ENCODE data around the gene KRTAP5-2.
"Not testable (repeated sequence)": the region's sequence is repeated elsewhere in the genome, so short reads cannot be mapped to it uniquely, and the experiment has no call there.

Gene KRTAP5-2, protein sequence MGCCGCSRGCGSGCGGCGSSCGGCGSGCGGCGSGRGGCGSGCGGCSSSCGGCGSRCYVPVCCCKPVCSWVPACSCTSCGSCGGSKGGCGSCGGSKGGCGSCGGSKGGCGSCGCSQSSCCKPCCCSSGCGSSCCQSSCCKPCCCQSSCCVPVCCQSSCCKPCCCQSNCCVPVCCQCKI

DNA sequence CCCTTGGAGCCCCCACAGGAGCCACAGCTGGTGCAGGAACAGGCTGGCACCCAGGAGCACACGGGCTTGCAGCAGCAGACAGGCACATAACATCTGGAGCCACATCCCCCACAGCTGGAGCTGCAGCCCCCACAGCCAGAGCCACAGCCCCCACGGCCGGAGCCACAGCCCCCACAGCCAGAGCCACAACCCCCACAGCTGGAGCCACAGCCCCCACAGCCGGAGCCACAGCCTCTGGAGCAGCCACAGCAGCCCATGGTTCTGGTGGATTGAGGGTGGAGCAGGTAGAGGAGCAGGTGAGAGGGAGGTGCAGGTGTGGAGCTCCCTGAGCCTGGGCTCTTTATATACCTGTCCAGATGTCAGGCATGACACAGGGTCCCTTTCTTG, at the start of gene KRTAP5-2:
KRTAP5-2 (minus strand) TSS at position 301 of the 387 bp plus-strand sequence; CDS start at position 257, 44 bp downstream.
- DNase-seq (ENCODE audit: low spot score), result no peak

DNA sequence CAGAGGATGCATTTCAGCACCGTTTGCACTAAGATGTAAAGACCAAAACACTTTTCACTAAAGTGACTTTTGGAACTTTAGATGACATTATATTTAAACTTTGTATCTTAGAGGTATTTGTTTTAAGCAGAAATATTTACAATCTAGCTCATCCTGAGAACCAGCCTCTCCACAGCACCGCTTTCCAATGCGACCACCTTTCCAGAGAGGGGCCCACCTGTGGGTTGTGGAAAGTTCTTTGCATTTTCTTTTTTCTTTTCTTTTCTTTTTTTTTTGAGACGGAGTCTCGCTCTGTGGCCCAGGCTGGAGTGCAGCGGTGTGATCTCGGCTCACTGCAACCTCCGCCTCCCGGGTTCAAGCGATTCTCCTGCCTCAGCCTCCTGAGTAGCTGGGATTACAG, 48.4 kb upstream of the KRTAP5-2 start:
- not testable (repeated sequence) for DNase-seq (ENCODE audit: low spot score)

GRCh38 chr11:1645357-1645821, 47.3 kb upstream of the KRTAP5-2 start:
- DNase-seq (ENCODE audit: low spot score), result no peak

DNA sequence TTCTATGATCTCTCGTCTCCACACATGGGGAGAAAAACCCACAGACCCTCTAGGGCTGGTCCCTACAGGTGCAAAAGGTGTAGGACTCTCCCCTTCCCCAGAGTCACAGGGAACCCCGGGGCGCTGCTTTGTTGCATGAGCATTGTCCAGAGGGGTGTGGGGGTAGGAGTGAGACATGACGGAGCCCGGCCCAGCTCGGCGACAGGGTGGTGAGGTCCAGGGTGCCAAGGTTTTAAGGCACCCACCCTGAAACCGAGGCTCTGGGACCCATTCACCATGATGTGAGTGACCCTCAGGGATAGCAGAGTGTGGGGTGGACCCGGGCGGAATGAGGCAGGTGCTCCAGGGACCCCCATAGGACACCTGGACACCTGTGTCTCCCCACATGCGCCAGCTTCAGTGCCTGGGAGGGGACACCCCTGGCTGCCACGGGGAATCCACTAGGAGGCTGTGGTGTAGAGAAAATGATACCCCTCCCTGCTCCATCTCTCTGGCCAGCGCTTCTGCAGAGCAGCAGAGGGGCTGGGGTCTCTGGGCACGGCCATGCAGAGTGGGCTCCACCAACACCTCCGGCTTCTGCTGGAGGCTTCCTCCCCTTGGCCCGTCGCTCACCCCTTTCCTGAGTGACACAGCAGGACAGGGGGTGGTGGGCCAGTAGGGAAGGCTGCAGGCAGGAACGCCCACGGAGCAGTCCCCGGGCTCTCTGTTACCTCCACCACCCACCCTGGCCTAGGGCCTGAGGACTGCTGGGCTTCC, 46.7 kb upstream of the KRTAP5-2 start:
- no peak for DNase-seq (ENCODE audit: low spot score)

DNA sequence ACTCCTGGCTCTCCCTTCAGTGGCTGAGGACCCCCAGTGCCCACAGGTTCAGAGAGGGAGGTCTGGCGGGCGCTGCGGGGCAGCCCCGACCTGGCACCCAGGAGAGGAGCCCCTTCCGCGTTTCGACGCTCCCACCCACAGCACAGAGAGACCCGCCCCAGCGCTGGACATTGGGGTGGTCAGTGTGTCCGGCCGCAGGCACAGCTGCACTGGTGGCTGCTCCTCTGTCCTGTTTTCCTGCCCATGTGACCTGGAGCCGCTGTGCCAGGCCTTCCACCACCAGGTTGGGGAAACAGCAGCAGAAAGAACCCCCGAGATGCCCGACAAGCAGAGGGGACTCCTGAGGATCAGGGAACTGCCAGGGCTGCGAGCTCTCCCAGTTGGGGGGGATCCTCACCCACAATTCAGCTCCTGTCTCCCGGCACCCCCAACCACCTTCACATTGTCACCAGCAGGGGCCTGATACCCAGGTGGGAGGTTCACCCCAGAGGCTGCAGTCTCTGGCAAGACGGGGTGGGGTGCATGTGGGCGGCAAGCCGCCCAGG, 45.1 kb upstream of the KRTAP5-2 start:
- no peak for DNase-seq (ENCODE audit: low spot score)

GRCh38 chr11:1642288-1643145, 44.4 kb upstream of the KRTAP5-2 start:
- DNase-seq (ENCODE audit: low spot score), result no peak

DNA sequence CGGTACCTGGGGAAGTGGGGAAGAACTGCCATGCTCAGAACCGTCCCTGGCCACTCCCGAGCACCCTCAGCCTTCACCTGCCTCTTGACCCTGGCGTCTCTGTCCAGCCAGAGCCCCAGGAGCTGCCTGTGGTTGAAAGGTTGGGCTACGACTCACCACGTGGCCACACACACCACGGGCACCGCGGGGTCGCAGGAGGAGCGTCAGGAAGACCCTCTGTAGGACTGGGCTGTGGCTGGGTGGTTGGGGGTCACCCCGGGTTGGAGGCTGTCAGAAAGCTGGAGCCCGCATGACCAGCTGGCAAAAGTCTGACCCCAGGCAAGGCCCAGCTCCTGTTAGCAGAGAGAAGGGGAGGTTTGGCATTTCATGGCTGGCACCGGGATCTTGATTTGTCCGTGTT, 43.0 kb upstream of the KRTAP5-2 start:
- no peak for DNase-seq (ENCODE audit: low spot score)

GRCh38 chr11:1640076-1640946, 42.2 kb upstream of the KRTAP5-2 start:
- peak; percentile 26 for DNase-seq (ENCODE audit: low spot score)

GRCh38 chr11:1639666-1640065, 41.6 kb upstream of the KRTAP5-2 start:
- no peak for DNase-seq (ENCODE audit: low spot score)

DNA sequence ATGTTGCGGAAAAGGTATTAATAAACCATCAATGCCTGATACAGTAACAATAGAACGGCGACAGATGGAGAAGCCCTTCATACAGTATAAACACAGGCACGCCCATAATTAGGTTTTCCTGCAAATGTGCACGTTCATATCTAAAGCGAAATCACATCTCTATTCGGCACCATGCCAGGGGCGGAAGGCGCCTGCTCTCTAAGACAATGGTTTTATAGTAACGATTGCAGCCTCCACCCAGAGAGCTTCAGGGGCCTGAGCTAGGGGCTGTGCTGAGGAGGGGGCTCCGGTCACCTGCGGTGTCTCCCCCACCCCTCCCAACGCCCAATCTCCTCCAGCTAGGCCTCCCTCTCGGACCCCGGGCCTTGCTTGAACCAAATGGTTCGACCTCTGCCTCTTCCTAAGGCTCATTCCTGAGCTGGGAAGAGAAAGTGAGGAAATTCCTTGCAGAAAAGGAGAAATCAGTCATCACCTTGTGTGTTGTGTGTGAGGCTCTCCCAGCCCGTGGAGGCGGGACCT, 41.1 kb upstream of the KRTAP5-2 start:
- no peak for DNase-seq (ENCODE audit: low spot score)

DNA sequence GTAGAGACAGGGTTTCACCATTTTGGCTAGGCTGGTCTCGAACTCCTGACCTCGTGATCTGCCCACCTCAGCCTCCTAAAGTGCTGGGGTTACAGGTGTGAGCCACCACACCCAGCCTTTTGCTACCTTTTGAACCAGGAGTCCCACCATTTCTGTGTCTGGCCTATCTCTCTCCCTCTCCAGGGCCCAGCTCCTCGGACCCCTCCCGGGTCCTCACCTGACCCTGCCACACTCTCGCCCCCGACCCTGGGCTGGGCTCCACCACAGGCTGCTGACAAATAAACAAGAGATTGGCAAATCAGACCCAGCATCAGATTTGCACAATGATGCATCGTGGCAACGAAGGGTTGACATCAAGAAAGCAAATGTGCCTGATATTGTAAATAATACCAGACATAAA, 40.2 kb upstream of the KRTAP5-2 start:
- no peak for DNase-seq (ENCODE audit: low spot score)

GRCh38 chr11:1637628-1638027, 39.5 kb upstream of the KRTAP5-2 start:
- no peak for DNase-seq (ENCODE audit: low spot score)

- DNase-seq (ENCODE audit: low spot score), result no peak
These were observed 38.3 kb upstream of the KRTAP5-2 start for GRCh38 chr11:1636291-1636950.

- no peak for DNase-seq (ENCODE audit: low spot score)
These were observed 35.8 kb upstream of the KRTAP5-2 start for GRCh38 chr11:1633864-1634263.

- no peak for DNase-seq (ENCODE audit: low spot score)
These were observed 34.1 kb upstream of the KRTAP5-2 start for GRCh38 chr11:1632053-1632714.

DNA sequence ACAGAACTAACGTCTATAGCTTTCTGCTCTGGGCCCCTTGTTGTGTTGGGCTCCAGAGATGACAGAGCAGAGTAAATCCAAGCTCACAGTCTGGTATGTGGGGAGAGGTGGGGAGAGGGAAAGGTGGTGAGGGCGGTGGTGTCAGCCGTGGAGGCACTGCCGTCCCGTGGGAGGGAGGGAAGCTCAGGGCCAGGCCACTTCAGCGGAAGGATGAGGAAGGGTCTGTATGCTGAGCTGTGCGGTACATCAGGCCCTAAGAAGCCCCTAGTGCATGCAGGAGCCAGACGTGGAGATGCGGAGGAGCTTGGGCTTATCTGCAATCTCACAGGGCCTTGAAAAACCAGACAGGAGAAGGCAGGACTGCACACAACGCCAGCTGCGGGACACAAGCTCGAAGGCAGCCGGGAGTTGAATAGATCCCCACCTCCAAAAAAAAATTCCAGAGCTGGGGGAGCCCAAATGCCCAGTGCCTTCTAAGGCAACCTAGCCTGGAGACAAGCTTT, 33.0 kb upstream of the KRTAP5-2 start:
- DNase-seq (ENCODE audit: low spot score), result no peak

- DNase-seq (ENCODE audit: low spot score), result no peak
These were observed 32.2 kb upstream of the KRTAP5-2 start for GRCh38 chr11:1630271-1630670.

DNA sequence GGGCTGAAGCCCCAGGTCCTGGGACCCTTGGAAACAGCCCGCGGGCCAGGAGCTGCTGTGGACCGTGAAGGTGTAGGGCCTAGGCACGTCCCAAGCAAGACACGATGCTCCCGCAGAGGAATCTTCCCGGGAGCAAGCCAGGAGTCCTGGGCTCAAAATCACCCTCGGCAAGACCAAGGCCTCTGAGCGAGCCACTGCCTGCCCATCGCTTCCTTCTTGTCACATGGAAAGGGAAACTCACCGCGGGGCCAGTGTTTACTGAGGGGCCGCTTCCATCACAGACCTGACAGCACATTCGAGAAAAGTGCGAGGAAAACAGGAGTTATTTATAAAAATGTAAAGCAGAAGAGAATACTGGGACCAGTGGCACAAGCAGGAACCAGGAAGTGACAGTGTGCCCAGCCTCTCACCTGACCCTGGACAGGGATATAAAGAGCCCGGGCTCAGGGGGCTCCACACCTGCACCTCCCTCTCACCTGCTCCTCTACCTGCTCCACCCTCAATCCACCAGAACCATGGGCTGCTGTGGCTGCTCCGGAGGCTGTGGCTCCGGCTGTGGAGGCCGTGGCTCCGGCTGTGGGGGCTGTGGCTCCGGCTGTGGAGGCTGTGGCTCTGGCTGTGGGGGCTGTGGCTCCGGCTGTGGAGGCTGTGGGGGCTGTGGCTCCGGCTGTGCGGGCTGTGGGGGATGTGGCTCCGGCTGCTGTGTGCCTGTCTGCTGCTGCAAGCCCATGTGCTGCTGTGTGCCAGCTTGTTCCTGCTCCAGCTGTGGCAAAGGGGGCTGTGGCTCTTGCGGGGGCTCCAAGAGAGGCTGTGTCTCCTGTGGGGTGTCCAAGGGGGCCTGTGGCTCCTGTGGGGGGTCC, 31.5 kb upstream of the KRTAP5-2 start, which contains the start of gene KRTAP5-5:
KRTAP5-5 (plus strand) TSS at position 450 of the 860 bp plus-strand sequence; CDS start at position 516, 66 bp downstream.
- DNase-seq (ENCODE audit: low spot score), result no peak

All from SW480 (cell line).